Hindlimb muscle (tissue), 1 donor: ENCODE data around the gene SELENOW. TPM values are rescaled to one million over a fixed set of nuclear protein-coding genes. Genes with fewer than 3 reads are reported as not detected.
"Not testable (repeated sequence)": the region's sequence is repeated elsewhere in the genome, so short reads cannot be mapped to it uniquely, and the experiment has no call there.

ENCODE experiments used
- DNase-seq: peaks from one replicate; pipeline ENCODE4 v3.0.0-alpha.2; 2013
- polyA plus RNA-seq: library from polyadenylated mRNA; unstranded; fragments of 120-200 nt; gene quantifications from one replicate; pipeline ENCODE4 v1.2.1, GENCODE V29; 2013; ENCODE audit not compliant: insufficient read length

The SELENOW gene
- polyA plus RNA-seq, 1 donor = 941 TPM

DNA sequence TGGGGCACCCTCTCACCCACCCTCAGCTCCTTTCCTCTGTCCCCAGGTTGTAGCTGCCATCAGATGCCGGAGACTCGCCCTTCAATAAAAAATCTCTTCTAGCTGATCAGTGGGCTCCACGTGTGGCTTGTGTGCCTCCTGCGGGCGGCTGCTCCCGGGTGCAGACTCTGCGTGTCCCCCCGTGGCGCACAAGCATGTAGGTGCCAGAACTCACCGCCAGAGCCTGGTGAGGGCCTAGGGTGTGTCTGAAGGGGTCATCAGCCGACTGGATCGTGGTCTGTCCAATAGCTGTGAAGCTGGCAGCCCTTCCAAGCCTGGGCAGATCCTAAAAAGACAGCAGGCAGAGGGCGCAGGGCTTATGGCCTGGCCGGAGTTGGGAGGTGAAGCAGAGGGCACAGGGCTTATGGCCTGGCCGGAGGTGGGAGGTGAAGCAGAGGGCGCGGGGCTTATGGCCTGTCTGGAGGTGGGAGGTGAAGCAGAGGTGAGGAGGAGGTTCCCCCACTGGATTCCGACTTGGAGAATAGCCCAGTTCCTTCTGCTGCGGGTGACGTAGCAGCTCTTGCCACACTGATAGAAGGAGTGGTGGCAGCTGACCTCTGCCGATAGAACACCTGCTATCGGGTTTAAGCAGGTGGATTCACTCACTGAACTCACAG, 21.4 kb upstream of the SELENOW start:
- no peak for DNase-seq

- no peak for DNase-seq
Observed at GRCh38 chr19:47757617-47758442, 20.7 kb upstream of the SELENOW start.

DNA sequence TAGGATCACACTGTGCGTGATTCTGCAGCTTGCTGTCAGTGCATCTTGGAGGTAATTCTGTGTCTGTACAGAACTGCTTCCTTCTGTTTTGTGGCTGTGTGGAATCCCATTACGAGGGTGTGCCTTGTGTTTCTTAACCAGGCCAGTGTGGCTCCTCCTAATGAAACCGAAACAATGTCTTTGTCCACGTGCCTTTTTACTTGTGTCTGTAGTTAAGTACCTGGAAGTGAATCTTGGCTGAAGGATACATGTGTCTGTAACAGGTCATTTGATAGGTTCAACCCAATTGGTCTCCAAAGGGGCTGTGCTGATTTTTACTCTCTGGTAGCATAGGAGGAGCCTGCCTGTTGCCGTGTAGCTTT, 20.1 kb upstream of the SELENOW start:
- no peak for DNase-seq

DNA sequence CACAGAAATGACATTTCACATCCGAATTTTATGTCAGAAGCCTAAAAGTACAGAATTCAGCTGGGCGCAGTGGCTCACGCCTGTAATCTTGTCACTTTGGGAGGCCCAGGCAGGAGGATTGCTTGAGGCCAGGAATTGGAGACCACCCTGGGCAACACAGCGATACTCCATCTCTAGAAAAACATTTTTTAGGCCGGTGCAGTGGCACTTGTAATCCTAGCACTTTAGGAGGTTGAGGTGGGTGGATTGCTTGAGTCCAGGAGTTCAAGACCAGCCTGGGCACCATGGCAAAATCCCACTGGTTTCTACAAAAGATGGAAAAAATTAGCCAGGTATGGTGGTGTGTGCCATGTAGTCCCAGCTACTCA, 17.9 kb upstream of the SELENOW start:
- no peak for DNase-seq

DNA sequence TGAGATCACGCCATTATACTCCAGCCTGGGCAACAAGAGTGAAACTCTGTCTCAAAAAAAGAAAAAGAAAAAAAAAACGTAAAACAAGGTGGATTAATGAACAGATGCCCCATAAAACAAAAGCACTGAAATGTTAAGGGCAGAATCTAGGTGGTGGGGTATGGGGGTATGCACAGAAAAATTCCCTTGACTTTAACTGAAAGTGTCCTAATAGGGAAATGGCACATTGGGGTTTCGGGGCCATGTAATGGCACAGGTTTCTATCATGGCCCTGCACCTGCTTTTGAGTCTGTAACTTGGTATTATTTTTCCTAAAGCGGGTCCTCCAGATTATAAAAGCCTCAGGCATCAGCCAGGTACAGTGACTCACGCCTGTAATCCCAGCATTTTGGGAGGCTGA, 16.9 kb upstream of the SELENOW start:
- no peak for DNase-seq

- no peak for DNase-seq
Observed at GRCh38 chr19:47762151-47762550, 16.4 kb upstream of the SELENOW start.

- no peak for DNase-seq
Observed at GRCh38 chr19:47762615-47763308, 15.7 kb upstream of the SELENOW start.

- DNase-seq = not testable (repeated sequence)
Observed at GRCh38 chr19:47764705-47765104, 13.8 kb upstream of the SELENOW start.

- DNase-seq = no peak
Observed at GRCh38 chr19:47765523-47766358, 12.8 kb upstream of the SELENOW start.

DNA sequence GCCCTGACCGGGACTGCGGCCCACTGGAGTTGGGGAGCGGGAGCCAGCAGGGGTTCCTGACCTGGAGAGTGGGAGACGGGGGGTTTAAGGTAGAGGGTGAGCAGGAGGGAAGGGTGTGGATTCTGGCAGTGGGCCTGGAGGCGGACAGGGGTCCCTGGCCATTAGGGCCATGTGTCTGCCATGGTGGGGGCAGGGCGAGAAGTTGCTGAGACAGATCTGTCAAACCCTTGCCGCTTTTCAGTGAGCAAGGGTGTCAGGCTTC, 12.2 kb upstream of the SELENOW start:
- no peak for DNase-seq

- no peak for DNase-seq
Observed at GRCh38 chr19:47766670-47767069, 11.8 kb upstream of the SELENOW start.

- DNase-seq = no peak
Observed at GRCh38 chr19:47767349-47767748, 11.2 kb upstream of the SELENOW start.

- DNase-seq = no peak
Observed at GRCh38 chr19:47768604-47769003, 9.9 kb upstream of the SELENOW start.

GRCh38 chr19:47769534-47769933, 9.0 kb upstream of the SELENOW start:
- DNase-seq = no peak

DNA sequence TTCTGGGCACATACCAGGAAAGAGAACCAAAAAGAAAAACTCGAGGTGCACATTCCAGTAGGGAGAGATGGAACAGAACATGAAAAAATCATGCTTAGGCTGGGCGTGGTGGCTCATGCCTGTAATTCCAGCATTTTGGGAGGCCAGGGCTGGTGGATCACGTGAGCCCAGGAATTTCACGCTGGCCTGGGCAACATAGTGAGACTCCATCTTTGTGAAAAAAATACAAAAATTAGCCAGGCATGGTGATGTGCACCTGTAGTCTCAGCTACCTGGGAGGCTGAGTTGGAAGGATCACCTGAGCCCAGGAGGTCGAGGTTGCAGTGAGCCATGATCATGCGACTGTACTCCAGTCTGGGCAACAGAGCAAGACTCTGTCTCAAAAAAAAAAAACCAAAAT, 7.2 kb upstream of the SELENOW start:
- DNase-seq = not testable (repeated sequence)

- DNase-seq = no peak
Observed at GRCh38 chr19:47776568-47776967, 1.9 kb upstream of the SELENOW start.

DNA sequence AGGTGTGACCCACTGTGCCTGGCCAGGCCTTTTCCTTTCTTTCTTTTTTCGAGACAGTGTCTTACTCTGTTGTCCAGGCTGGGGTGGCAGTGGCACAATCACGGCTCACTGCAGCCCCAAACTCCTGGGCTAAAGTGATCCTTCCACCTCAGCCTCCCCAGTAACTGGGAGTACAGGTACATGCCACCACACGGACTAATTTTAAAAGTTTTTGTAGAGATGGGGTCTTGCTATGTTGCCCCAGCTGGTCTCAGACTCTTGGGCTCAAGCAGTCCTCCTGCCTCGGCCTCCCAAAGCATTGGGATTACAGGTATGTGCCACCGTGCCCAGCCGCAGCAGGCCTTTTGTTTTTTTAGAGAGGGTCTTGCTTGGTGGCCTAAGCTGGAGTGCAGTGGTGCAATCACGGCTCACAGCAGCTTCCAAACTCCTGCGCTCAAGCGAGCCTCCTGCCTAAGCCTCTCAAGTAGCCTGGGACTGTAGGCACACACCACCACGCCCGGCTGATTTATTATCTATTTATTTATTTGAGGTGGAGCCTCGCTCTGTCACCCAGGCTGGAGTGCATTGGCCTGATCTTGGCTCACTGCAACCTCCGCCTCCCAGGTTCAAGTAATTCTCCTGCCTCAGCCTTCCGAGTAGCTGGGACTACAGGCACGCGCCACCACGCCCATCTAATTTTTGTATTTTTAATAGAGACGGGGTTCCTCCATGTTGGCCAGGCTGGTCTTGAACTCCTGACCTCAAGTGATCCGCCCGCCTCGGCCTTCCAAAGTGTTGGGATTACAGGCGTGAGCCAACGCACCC, 1.1 kb upstream of the SELENOW start:
- not testable (repeated sequence) for DNase-seq

DNA sequence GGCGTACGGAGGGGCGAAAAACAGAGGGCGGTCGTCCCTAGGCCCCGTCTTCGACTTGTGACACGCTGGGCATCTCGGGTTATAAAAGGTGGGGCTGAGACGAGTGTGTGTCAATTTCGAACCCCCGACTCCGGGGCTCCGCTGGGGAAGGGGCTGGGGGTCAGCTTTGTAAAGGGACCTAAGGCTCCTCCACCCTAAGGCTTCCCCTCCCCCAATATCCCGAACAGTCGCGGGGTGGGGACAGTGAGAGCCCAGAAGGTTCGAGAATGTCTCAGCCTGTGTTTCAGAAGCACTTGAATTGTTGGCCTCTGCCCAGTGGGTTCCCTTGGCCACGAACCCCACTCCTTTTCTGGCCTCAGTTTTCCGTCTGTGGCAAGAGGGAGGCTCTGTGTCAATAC, 450 bp downstream of the SELENOW start:
- DNase-seq = no peak

GRCh38 chr19:47779524-47780214, 1.2 kb downstream of the SELENOW start:
- DNase-seq = no peak

GRCh38 chr19:47780215-47780551, 1.7 kb downstream of the SELENOW start:
- DNase-seq = no peak

DNA sequence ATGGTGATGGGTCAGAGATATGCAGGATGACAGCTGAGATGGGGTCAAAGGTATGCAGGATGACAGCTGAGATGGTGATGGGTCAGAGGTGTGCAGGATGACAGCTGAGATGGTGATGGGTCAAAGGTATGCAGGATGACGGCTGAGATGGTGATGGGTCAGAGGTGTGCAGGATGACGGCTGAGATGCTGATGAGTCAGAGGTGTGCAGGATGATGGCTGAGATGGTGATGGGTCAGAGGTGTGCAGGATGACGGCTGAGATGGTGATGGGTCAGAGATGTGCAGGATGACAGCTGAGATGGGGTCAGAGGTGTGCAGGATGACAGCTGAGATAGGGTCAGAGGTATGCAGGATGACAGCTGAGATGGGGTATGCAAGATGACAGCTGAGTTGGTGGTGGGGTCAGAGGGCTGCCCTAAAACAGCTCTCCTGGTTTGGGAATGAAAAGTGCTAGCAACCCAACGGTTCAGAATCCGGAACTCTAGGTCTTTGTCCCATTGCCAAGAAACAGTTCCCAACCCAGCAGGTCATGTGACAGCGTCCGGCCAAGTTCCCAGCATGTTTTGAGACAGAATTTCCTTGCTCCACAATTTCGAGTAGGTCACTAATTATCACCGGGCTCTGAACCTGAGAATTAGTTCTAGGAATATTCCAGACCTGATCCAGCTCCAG, 3.2 kb downstream of the SELENOW start:
- no peak for DNase-seq
